ENCODE results near the gene RASL10A.

RASL10A gene

DNA sequence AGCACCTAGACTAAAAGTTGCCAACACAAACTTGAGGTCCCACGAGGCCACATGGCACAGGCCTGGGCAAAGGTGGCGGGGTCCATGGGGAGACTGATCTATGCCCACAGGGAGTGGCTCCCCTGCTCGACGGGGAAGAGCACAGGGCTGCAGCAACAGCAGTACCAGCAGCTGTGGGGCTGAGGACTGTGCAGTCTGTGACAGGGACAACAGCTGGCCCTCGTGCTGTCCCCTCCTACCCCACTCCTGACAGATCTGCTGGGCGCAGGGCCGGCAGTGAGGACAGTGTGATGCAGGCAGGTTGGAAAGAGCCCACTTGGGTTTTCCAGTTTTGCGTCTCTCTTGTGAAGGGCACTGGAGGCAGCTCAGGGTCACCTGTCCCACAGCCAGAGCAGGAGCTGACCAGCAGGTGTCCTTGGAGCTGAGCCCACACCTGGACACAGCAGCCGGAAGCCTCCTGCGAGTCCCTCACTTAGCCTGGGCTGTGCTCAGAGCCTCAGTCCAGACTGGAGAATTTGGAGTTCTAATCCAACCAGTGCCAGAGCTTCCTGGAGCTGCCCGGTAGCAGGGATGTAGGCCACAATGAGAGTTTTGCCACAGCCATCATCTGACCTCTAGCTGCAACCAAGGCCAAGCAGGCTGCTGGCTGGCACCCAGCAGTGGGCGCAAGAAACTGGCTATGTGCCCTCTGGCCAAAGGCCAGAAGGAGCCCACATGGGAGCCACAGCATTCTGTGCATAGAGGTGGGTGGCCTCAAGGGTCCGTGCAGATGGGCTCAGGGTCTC lies 12.6 kb downstream of the RASL10A start:
- DNase-seq (ENCODE audit: low read depth) = no peak

DNA sequence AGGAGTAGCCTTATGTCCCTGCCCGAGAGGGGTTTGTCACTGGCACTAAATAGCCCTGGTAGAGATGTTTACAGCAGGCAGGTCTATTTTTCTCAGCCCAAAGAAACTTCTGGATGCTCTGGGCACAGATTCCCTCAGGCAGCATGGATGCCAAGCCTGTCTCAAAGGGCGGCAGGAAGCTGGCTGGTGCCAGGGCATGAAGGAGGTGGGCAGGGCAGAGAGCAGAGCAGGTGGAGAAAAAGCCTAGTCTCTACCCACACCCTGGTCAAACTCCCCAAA lies 13.2 kb downstream of the RASL10A start:
- no peak for DNase-seq (ENCODE audit: low read depth)

DNA sequence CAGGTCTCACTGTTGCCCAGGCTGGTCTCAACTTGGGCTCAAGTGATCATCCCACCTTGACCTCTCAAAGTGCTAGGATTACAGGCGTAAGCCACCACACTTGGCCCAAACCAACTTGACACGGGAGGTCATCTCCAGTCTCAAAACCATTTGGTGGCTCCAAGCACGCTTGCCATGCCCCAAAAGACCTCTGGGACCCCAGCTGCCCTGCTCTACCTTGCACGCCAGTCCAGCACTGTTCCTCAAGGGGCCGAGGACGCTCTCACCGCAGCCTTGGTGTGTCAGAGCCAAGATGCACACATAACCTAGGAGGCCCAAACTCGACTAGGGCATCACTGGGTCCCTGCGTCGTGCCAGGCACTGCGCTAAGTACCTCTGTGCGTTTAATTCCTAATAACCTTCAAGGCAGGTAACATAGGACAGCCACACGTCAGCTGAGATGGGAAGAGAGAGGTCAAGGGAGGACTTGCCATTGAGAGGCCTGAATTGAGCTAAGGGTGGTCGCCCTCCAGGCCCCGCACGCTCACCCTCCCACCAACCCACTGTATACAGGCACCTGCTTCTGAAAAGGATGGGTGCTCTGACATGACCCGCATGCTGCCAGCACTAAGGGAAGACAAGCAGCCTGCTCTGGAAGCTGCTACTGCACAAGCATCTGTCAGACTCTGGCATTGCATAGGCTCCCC lies 13.6 kb downstream of the RASL10A start:
- no peak for DNase-seq (ENCODE audit: low read depth)

DNA sequence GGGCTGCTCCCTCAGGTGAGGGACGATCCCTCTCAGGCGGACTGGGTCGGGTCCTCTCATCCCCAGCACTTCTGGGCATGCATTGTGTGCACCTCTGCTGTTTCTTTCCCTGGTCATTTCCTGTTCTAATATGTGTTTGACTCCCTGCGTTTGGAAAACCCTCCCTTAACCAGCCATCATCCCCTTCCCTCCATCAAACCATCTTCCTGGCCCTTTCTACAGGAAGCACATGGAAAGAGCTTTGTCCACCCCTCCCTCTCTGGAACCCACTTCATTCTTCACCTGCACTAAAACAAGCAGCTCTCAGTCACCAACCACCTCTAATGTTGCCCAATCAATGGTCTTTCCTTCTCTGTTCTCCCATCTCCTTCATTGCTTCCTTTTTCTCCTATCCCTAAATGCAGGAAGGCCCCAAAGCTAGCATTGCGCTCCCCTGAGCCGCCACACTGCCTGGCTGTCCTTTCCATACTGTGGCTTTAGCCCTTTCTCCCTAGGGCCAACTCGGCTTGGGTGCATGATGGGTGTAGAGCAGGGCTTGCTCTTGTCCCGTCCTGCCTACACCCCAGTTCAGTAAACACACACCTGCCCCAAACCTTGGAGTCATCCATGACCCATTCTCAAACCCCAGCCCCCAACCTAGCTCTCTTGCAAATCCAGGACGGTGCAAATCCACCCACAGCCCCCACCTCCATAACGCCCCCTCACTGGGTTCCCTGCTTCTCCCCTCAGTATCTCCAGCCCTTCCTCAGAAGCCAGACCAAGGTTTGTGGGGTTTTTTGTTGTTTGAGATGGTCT lies 14.5 kb downstream of the RASL10A start:
- no peak for DNase-seq (ENCODE audit: low read depth)

DNA sequence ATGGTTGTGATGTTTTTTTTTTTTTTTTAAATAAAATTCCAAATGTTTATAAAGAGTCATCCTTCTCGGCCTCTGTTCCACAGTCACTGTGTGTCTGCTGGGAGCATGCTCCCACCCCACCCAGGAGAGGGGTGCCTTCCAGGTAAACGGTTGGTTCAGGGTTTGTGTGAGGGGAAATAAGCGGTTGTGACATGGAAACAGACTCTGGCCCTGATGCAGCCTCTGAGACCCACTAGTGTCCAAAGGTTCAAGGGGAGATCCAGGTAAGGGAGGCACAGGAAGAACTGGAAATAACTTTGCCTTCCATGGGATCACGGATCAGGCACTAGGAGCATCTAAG lies 15.1 kb downstream of the RASL10A start:
- DNase-seq (ENCODE audit: low read depth) = no peak

DNA sequence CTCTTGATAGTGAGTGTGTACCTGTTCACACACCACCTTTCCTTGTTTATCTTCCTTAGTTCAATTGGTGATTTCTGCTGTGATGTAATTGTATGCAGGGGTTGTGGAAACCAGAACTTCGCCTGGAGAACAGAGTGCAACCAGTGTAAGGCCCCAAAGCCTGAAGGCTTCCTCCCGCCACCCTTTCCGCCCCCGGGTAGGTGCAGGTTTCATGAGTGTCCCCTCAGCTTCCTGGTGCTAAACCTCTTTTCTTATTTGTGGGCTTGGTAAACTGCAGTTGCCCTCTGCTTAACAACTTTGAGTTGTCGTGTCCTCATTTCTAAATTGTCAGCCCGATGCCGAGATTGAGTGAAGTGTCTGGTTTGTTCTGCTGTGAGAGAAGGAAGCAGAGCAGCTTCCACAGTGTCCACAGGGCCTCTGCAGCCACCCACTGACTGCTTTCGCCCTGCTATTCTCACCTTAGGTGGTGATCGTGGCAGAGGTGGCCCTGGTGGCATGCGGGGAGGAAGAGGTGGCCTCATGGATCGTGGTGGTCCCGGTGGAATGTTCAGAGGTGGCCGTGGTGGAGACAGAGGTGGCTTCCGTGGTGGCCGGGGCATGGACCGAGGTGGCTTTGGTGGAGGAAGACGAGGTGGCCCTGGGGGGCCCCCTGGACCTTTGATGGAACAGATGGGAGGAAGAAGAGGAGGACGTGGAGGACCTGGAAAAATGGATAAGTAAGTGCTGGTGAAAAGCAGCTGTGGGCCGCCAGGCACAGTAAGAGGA lies 16.2 kb downstream of the RASL10A start:
- no peak for DNase-seq (ENCODE audit: low read depth)

DNA sequence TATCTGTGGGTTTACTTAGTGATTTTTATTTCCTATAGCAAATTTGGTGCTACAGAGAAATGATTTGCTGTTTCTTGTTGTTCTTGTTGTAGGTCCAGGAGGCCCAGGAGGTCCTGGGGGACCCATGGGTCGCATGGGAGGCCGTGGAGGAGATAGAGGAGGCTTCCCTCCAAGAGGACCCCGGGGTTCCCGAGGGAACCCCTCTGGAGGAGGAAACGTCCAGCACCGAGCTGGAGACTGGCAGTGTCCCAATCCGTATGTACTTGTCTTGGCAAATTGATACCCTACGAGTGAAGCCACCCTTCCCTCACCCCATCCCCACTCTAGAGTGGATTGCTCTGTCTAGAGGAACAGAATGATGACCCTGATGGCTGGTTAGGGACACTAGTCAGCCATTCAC lies 16.9 kb downstream of the RASL10A start:
- DNase-seq (ENCODE audit: low read depth) = no peak

DNA sequence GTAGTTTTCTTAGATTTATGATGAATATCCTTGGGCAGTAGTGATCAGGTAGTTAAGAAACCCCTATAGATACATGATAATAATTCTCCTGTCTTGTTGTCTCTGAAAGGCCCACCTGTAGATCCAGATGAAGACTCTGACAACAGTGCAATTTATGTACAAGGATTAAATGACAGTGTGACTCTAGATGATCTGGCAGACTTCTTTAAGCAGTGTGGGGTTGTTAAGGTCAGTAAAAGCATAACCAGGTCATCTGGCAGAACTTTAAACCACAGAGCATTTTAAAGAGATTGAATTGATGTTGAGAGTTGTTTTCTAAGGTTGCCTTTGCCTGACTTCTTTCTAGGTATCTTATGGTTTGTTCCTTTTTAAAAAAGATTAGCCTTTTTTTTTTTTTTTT lies 23.1 kb downstream of the RASL10A start:
- no peak for DNase-seq (ENCODE audit: low read depth)

DNA sequence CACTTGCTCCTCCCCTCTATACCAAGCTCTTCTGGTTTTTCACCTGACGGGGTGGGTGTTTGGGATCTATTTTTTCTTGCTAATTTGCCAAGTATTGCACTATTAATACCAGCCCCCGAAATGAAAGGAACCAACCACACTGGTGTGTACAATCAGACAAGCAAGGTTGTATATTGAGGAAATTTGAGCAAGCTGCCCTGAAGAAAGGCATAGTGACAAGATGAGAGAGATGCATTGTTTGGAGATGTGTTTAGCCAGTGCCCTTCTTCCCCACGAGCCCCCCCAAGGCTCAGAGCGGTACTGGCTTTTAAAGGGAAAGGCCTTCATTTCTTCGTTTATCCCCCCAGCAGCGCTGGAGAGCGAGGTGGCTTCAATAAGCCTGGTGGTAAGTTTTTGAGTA lies 24.3 kb downstream of the RASL10A start:
- no peak for DNase-seq (ENCODE audit: low read depth)

DNA sequence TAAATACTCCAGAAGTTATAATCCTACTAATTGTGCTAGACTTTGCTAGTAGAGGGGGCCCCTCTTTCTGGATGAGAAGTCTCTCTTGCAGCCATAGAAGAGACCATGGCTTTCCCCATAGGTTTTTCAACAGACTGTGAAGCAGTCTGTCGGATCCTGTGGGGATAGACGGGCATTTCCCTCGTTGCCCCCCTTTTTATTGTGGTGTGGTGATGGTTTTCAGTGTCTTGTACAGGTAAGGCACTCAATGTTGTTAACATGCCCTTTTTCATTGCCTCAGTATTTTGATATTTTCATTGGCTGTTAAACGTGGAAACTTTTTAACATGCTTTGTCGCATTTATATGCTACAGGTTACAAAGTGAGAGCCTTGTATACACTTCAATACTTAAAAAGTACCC lies 25.4 kb downstream of the RASL10A start:
- no peak for DNase-seq (ENCODE audit: low read depth)

DNA sequence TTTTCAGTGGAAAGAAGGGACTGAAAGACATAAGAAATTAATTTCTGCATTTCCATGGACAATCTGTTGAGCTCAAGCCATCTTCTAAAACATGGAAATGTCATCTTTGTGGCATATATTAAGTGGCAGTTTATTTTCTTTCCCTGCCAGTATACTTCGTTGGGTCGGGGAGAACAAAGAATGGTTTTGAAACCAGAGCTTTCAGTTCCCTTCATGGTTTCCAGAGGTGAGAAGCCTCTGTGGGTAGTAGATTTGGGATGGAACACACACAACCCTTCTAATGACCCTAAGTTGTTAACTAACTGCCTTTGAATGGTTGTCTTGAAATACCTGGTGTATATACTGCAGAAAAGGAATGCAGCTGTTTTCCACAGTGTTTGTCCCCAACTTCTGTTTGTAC lies 26.7 kb downstream of the RASL10A start:
- DNase-seq (ENCODE audit: low read depth) = no peak

DNA sequence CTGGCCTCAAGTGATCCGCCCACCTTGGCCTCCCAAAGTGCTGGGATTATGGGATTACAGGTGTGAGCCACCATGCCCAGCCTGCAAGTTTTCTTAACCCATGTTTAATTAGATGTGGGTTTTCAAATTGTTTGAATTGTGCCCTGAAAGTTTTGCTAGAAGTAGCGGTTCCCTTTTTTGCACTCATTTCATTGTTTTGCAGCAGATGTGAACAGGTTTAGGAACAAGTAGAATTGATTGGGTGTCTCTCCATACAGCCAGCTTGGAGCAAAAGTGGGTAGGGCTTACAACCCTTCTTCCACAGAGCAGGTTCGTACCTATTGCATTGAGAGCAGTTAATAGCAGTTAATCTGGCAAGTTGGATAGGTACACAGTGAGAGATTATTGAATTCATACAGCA lies 31.3 kb downstream of the RASL10A start:
- DNase-seq (ENCODE audit: low read depth) = no peak

DNA sequence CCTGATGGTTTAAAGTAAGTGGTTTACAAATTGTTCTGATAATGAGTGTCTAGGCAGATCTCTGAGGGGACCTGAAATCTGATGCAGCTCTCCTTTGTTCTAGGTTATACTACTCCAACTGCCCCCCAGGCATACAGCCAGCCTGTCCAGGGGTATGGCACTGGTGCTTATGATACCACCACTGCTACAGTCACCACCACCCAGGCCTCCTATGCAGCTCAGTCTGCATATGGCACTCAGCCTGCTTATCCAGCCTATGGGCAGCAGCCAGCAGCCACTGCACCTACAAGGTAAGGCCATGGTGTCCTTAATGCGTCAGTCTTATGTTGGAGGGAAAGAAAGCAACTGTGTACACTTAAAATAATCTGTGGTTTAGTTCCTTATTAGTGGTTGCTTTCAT lies 37.6 kb downstream of the RASL10A start:
- DNase-seq (ENCODE audit: low read depth) = no peak

DNA sequence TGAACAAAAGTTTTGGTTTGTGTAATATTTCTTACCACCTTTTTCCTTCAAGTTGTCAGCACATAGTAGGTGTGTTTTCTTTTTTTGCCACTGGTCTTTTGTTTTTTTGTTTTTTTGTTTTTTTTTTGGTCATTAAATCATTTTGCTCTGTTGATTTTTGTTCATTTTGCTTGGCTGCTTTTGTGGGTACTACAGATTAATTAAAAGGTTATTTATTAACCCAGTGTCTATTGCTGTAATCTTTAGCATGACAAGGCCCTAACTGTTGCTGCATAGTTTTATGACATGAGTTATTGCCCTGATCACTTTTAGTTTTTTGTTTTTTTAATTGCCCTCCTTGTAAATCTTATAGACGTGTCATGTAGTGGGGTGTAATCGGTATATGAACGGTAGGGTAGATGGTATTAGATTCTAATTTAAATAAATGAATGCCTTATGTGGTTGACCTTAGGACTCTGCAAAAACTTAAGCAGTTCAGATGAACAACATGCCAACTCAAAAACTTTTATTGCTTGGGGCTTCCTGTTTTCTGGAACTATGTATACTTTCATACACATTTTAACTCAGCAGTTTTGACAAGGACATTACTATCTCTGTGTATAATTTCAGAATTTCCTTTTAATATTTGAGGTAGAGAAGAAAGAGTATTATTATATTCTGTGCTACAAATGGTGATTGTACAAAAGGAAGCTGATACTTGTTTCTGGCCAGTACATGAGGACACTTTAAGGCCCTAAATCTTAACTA lies 39.5 kb downstream of the RASL10A start:
- DNase-seq (ENCODE audit: low read depth) = no peak

DNA sequence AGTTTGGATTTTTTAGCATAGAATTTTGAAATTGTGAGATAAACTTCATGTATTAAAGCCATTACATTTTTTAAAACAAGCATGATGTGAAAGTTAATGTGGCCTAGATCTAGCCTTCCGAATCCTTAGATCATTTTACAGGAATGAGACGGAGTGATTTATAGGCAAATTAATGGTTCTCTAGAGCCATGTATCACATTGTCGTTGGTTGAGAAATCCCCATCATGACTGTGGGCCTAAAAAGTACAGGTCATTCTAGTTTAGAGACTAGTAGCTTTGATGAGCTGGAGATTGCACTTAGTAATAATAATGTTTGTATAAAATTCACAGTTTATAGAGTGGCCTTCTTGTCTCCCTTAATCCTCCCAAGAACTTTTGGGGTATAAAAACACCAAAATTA lies 40.3 kb downstream of the RASL10A start:
- no peak for DNase-seq (ENCODE audit: low read depth)

DNA sequence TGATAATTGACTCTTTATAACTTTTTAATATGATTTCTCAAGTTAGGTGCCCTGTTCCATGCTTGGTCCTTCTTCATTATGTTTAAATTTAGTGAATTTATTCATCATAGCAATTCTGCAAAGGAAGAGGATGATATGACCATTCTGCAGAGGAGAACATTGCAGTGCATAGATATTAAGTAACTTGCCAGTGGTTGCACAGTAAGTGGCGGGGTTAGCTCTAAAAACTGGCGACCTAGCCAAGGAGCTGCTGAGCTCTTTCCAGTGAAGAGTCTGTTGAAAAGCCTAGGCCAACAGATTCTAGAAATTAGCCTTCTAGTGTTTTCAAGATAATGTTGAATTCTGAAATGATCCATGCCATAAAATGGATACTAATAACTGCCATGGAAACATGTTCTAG lies 42.9 kb downstream of the RASL10A start:
- no peak for DNase-seq (ENCODE audit: low read depth)

DNA sequence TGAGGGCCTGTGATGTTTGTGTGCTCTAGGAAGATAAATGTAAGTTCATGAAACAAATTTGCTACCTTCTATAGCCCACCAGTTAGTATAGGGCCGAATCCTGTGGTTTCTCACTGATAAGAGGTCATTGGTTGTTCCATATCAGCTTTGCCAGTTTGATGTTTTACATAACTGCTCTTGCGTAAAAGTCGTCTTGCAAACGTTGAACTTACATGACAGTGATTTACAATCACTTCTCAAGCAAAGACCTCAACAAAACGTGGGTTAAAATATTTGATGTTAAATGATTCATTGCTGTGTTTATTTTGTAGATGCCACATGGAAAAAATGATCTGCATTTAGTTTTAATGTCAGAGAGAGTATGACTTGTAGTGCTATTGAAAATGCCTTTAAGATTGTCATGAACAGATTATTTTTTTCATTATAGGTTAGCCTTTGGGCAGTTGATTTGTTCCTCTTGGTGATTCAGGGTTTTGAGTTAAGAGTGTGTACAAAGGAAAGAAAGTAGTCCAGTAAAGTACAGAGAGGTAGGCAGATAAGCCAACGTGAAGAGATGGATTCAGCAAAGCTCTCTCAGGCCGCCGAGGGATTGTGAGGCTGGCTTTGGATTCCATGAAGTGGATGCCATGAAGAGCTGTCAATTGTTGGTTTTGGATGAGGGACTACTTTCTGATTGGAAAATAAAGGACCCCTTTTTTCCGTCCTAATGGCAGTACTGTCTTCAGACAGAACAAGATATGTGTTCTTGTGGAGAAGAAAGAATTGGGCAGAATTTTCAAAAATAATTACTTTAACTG lies 44.8 kb downstream of the RASL10A start:
- DNase-seq (ENCODE audit: low read depth) = no peak

DNA sequence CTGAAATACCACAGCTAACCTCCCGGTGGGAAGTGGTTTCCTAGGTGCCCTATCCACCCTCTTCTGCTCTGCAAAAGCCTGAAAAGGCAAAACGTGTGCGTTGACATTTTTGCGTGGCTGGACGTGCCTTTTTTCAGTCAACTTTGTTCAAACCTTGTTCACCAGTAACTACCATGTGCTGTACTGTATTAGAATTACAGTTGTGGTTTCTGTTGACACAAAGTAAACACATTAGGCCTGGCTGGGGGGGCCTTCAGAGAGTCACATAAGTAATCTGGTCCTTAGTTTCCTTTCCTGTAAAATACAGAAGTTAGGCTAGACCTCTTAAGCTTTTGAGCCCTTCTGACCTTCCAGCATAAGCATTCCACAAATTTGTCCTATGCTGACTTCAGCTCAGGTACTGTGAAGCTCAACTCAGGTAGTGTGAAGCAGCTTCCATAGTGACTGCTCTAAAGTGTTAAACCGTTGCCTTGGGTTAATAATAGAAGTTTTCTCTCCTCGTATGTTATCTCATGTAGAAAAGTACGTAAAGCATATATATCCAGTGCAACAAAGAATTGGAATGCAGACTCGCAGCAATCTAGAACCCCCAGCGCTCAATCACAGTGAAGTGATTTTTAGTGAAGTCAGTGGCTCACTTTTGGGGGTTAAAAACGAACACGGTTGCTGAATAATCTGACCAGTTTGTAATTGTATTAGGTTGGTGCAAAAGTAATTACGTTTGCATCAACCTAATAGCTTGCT lies 45.6 kb downstream of the RASL10A start:
- DNase-seq (ENCODE audit: low read depth) = no peak

DNA sequence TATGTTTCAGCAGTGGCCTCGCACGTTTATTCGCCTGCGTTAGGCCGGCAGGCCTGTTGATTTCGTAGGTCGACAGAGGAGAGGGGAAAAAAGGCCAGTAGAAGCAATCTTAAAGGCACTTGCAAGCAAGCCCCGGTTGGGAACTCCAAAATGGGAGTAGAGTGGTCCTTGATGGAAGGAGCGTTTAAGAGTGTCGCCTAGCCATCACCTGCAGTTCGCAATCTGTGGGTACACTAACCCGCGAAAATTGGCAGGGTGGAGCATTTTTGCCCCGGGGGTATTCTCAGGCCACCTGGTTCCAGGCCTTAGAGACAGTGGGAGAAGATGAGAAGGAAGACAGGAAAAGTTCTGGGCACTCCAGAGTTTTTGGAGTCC lies 46.3 kb downstream of the RASL10A start:
- no peak for DNase-seq (ENCODE audit: low read depth)

DNA sequence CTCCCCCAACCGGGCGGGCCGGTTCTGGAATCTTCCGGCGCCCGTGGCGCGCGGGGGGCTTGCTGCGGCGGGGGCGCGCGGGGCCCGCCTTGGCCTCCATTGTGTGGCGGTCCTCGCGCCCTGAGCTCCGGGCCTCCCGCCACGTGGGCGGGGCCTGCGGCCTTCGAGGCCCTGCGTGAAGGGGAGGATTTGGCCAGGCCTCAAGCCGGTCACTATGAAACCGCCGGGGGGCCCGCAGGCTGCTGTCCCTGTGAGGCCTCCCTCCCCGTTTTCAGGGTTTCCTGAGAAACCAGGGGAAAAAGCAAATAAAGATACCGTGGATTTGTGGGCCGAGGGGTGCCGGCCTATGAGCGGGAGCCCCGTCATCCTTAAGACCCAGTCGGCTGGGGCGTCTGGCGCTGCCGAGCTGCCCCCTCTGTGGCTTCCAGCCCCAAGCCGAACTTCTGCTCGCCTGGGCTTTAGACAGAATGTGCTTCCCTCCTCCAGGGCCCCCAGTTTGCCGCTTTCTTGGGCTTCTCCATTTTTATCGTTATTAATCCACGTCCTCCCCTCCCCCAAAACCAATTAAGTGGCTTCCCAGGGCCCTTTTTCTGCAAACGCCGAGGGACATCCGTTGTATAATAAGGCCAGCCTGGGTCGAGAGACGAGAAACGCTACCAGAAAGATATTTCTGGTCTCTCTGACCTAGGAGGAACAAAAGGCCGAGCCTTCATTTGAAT lies 46.8 kb downstream of the RASL10A start:
- DNase-seq (ENCODE audit: low read depth) = no peak

Data from activated gamma-delta T cell treated with anti-CD3 and anti-CD28 coated beads, Interleukin-2, amount 50 U/mL, for 16 hours (primary cell).